Lung (tissue), 16 donors: ENCODE data around the gene FIZ1. TPM values are rescaled to one million over a fixed set of nuclear protein-coding genes. Genes with fewer than 3 reads are reported as not detected.

Experiments used
- ATAC-seq: fragments of 200-7000 bp; cut with Tn5 transposase; one replicate; pipeline ENCODE4 v1.9.1; 2020; ENCODE audit warnings: moderate number of reproducible peaks; ENCODE audit not compliant: insufficient read depth, low FRiP score
- DNase-seq, 3 donors: peaks; one replicate each; pipeline ENCODE4 v3.0.0-alpha.2; 2013 to 2017
- H3K27ac ChIP-seq, 2 donors: one replicate each; pipeline ENCODE4 v1.5.1; 2013; ENCODE audit warnings: mild to moderate bottlenecking in 2 of 2, moderate library complexity in 2 of 2, control low read depth in 1 of 2, inconsistent platforms in 1 of 2, low read depth in 1 of 2, low read length in 1 of 2
- H3K27me3 ChIP-seq, 3 donors: one replicate each; pipeline ENCODE4 v1.5.1; 2013; ENCODE audit warnings: low read length in 2 of 3; ENCODE audit not compliant: control insufficient read depth in 3 of 3, insufficient read depth in 3 of 3
- H3K36me3 ChIP-seq, 4 donors: one replicate each; pipeline ENCODE4 v1.5.1; 2013; ENCODE audit warnings: low read length in 4 of 4, mild to moderate bottlenecking in 1 of 4, moderate library complexity in 1 of 4; ENCODE audit not compliant: control insufficient read depth in 4 of 4, insufficient read depth in 4 of 4
- H3K4me1 ChIP-seq, 5 donors: one replicate each; pipeline ENCODE4 v1.5.1; 2013; ENCODE audit warnings: low read length in 5 of 5, mild to moderate bottlenecking in 2 of 5, moderate library complexity in 1 of 5; ENCODE audit not compliant: control insufficient read depth in 5 of 5, insufficient read depth in 5 of 5
- H3K4me3 ChIP-seq: one replicate; pipeline ENCODE4 v1.5.1; 2013; ENCODE audit warnings: mild to moderate bottlenecking, control low read depth, moderate library complexity
- H3K9ac ChIP-seq, 2 donors: one replicate each; pipeline ENCODE4 v1.5.1; 2013; ENCODE audit warnings: low read length in 2 of 2, control low read depth in 1 of 2; ENCODE audit not compliant: insufficient read depth in 1 of 2
- H3K9me3 ChIP-seq, 4 donors: one replicate each; pipeline ENCODE4 v1.5.1; 2013; ENCODE audit warnings: low read length in 3 of 4, mild to moderate bottlenecking in 1 of 4, moderate library complexity in 1 of 4; ENCODE audit not compliant: control insufficient read depth in 4 of 4, insufficient read depth in 3 of 4
- CTCF ChIP-seq: IDR thresholded peaks from 2 replicates; pipeline ENCODE4 v1.5.1; 2012; ENCODE audit warnings: mild to moderate bottlenecking; ENCODE audit errors: control extremely low read depth, extremely low read depth
- WGBS, 2 donors: extraction: QIAGEN DNeasy Blood & Tissue Kit; methylation state at CpG; one replicate each; pipeline ENCODE4 v1.1.7; 2013; 5-methylcytosine and 5-hydroxymethylcytosine counted together
- long read RNA-seq, 5 donors: transcript quantifications; one replicate each; lab custom pipeline, GENCODE V29; 2026
- polyA plus RNA-seq, 2 donors: library from polyadenylated mRNA; stranded (reverse); fragments of 200-250 nt; gene quantifications; one replicate each; pipeline ENCODE4 v1.2.1, GENCODE V29; 2013
- total RNA-seq, 2 donors: library from RNA; depleted of rRNA in 1 of 2; stranded (reverse); fragments of >200 nt in 1 of 2; gene quantifications; one replicate each; pipeline ENCODE4 v1.2.1, GENCODE V29; 2014 to 2021
- donor health status: control.
- donor health status: control.
- donor health status: Bipolar disorder and iron deficiency.
- donor health status: healthy.
- donor health status: DM: yes; HTN: yes; CAD: no.

Gene FIZ1
- total RNA-seq (10 to 100 TPM in 1 of 2 donors, 1 to 10 TPM in 1; 5.6 to 17.6 TPM), polyA plus RNA-seq (10 to 100 TPM in 1 of 2 donors, 1 to 10 TPM in 1; 7.5 to 12.3 TPM)
- long read RNA-seq, donor 1, full-length matches to known transcripts: 5 of 14 reads
- long read RNA-seq, donor 1, partial matches to known transcripts: 9 of 14 reads
- long read RNA-seq, donor 1, other reads (novel, unspliced or antisense): 0 of 14 reads
- long read RNA-seq, donor 2, full-length matches to known transcripts: 6 of 14 reads
- long read RNA-seq, donor 2, partial matches to known transcripts: 8 of 14 reads
- long read RNA-seq, donor 2, other reads (novel, unspliced or antisense): 0 of 14 reads
- long read RNA-seq, donor 3, full-length matches to known transcripts: 2 of 92 reads
- long read RNA-seq, donor 3, partial matches to known transcripts: 90 of 92 reads
- long read RNA-seq, donor 3, other reads (novel, unspliced or antisense): 0 of 92 reads
- long read RNA-seq, donor 4, full-length matches to known transcripts: 5 of 20 reads
- long read RNA-seq, donor 4, partial matches to known transcripts: 7 of 20 reads
- long read RNA-seq, donor 4, other reads (novel, unspliced or antisense): 8 of 20 reads
- long read RNA-seq, donor 5, full-length matches to known transcripts: 13 of 18 reads
- long read RNA-seq, donor 5, partial matches to known transcripts: 5 of 18 reads
- long read RNA-seq, donor 5, other reads (novel, unspliced or antisense): 0 of 18 reads

- 0 to 1% methylated on average over 23 of the region's 23 CpGs for WGBS, 2 donors
- Histone ChIP-seq H3K9me3 (no peaks in the 10 kb centered on the region), H3K4me1 (peaks cover 0 to 9% (median 0%) of the 10 kb centered on the region in 5 donors), H3K4me3 (peak within 1 kb of the TSS; percentile 56), H3K36me3 (peaks cover 5 to 23% (median 18%) of the 10 kb centered on the region in 4 donors), H3K27me3 (no peaks in the 10 kb centered on the region), H3K9ac (peak within 1 kb of the TSS; percentile 44 to 69), H3K27ac (peak within 1 kb of the TSS; percentile 88 to 97)
- DNase-seq (peak; percentile 99 to 100 (median 100)), ATAC-seq (peak; percentile 87)
- TF ChIP-seq CTCF: no peak
Measured at GRCh38 chr19:55599468-55599841, at the start of gene FIZ1. Gene FIZ1 (minus strand): TSS chr19:55599517. CDS start chr19:55597865, 1,652 bp downstream.

GRCh38 chr19:55648585-55649267 is 49.4 kb upstream of the FIZ1 start:
- Histone ChIP-seq H3K4me1 (peaks cover 0 to 25% (median 14%) of the 10 kb centered on the region in 5 donors), H3K36me3 (peaks cover 0 to 16% (median 3%) of the 10 kb centered on the region in 4 donors), H3K9me3 (no peaks in the 10 kb centered on the region), H3K27ac (peak overlapping the region; percentile 77 to 80), H3K27me3 (no peaks in the 10 kb centered on the region), H3K9ac (peak overlapping the region in 1 of 2 donors; percentile 65), H3K4me3 (peak overlapping the region; percentile 69)
- DNase-seq (peak in 1 of 3 donors; percentile 20), ATAC-seq (no peak)
- 19 to 21% methylated on average over 24 to 25 of the region's 25 CpGs for WGBS, 2 donors
- no peak for TF ChIP-seq CTCF

- WGBS, 2 donors: 1 to 2% methylated on average over 60 to 87 of the region's 87 CpGs
- TF ChIP-seq CTCF: no peak
- peaks cover 0 to 29% (median 15%) of the 10 kb centered on the region in 5 donors for H3K4me1 ChIP-seq
Measured at GRCh38 chr19:55647732-55648584, 48.6 kb upstream of the FIZ1 start, which contains the start of gene CCDC106. Gene CCDC106 (plus strand): TSS chr19:55648212. CDS start chr19:55649047, 835 bp downstream.

More at GRCh38 chr19:55647732-55648584, 48.6 kb upstream of the FIZ1 start, which contains the start of gene CCDC106:
- Histone ChIP-seq H3K9me3 (no peaks in the 10 kb centered on the region), H3K27me3 (no peaks in the 10 kb centered on the region), H3K4me3 (peak within 1 kb of the TSS; percentile 69), H3K27ac (peak within 1 kb of the TSS; percentile 77 to 80), H3K36me3 (peaks cover 0 to 16% (median 3%) of the 10 kb centered on the region in 4 donors), H3K9ac (peak within 1 kb of the TSS in 1 of 2 donors; percentile 65)
- DNase-seq (peak; percentile 87 to 90 (median 88)), ATAC-seq (peak; percentile 60)
